AML-193 (cell line): ENCODE results near the gene NELFB.

Experiments used
- DNase-seq, 2 experiments: peaks; one replicate each; lab custom pipeline; 2025; lab: John Stamatoyannopoulos, UW

The NELFB gene

GRCh38 chr9:137254624-137255447 lies at the start of gene NELFB:
Gene NELFB (plus strand): TSS chr9:137255327.
- DNase-seq, result peak; percentile 54 to 68

- DNase-seq, result no peak
Measured at GRCh38 chr9:137206602-137207001, 48.5 kb upstream of the NELFB start.

GRCh38 chr9:137211532-137211931 lies 43.6 kb upstream of the NELFB start:
- DNase-seq, result no peak

- DNase-seq, result no peak
Measured at GRCh38 chr9:137212520-137212919, 42.6 kb upstream of the NELFB start.

- DNase-seq, result no peak
Measured at GRCh38 chr9:137213160-137214060, 41.7 kb upstream of the NELFB start.

- no peak for DNase-seq
Measured at GRCh38 chr9:137214620-137215019, 40.5 kb upstream of the NELFB start.

- DNase-seq, result no peak
Measured at GRCh38 chr9:137215196-137215986, 39.7 kb upstream of the NELFB start.

- DNase-seq, result no peak
Measured at GRCh38 chr9:137216188-137216965, 38.8 kb upstream of the NELFB start.

GRCh38 chr9:137217276-137218211 lies 37.6 kb upstream of the NELFB start:
- no peak for DNase-seq

GRCh38 chr9:137218212-137218753 lies 36.8 kb upstream of the NELFB start:
- no peak for DNase-seq

GRCh38 chr9:137218754-137219271 lies 36.3 kb upstream of the NELFB start:
- DNase-seq, result no peak

GRCh38 chr9:137219757-137220316 lies 35.3 kb upstream of the NELFB start:
- no peak for DNase-seq

- DNase-seq, result no peak
Measured at GRCh38 chr9:137220317-137221094, 34.6 kb upstream of the NELFB start.

GRCh38 chr9:137221095-137221505 lies 34.0 kb upstream of the NELFB start:
- DNase-seq, result no peak

GRCh38 chr9:137221506-137222111 lies 33.5 kb upstream of the NELFB start:
- DNase-seq, result no peak

- no peak for DNase-seq
Measured at GRCh38 chr9:137222190-137223077, 32.7 kb upstream of the NELFB start, which contains the start of gene RNF208. Gene RNF208 (minus strand): TSS chr9:137222240. CDS start chr9:137221212, 1,028 bp downstream.
